Iris pigment epithelial cell (primary cell): ENCODE results near the gene PTAR1.

Experiments used
- DNase-seq: peaks from one replicate; pipeline ENCODE4 v3.0.0-alpha.2; 2011; ENCODE audit warnings: low read depth

The PTAR1 gene

GRCh38 chr9:69674112-69674685 is 85.6 kb downstream of the PTAR1 start:
- DNase-seq: peak; percentile 2

GRCh38 chr9:69673311-69673640 is 86.5 kb downstream of the PTAR1 start:
- no peak for DNase-seq

- peak; percentile 86 for DNase-seq
Observed at GRCh38 chr9:69672596-69673310, 87.1 kb downstream of the PTAR1 start.

GRCh38 chr9:69671879-69672595 is 87.8 kb downstream of the PTAR1 start, which contains the start of gene APBA1:
TSS of gene APBA1 (minus strand) at chr9:69672371.
- peak; percentile 32 for DNase-seq

GRCh38 chr9:69671311-69671878 is 88.4 kb downstream of the PTAR1 start:
- DNase-seq: no peak

- no peak for DNase-seq
Observed at GRCh38 chr9:69667306-69667705, 92.5 kb downstream of the PTAR1 start.

GRCh38 chr9:69660304-69660703 is 99.5 kb downstream of the PTAR1 start:
- DNase-seq: no peak
